Left colon (tissue), 2 donors: ENCODE measurements around the gene PTPRC. TPM values are rescaled to one million over a fixed set of nuclear protein-coding genes. Genes with fewer than 3 reads are reported as not detected.
"Not testable (repeated sequence)": the region's sequence is repeated elsewhere in the genome, so short reads cannot be mapped to it uniquely, and the experiment has no call there.

Source experiments
- ATAC-seq: fragments of 200-7000 bp; cut with Tn5 transposase; one replicate; pipeline ENCODE4 v1.9.1; 2020; ENCODE audit warnings: mild to moderate bottlenecking, moderate library complexity
- DNase-seq, 2 donors: peaks; one replicate each; pipeline ENCODE4 v3.0.0-alpha.2; 2020
- intact Hi-C, 2 donors: fragments of 100-400 bp; cut with DNase I in 1 of 2; cut with micrococcal nuclease in 1 of 2; formaldehyde crosslinking; loops; one replicate each; pipeline versions ENCODE4 v1.11.2 to v1.14.0; 2022; cut with DNase I, micrococcal nuclease
- long read RNA-seq: library from polyadenylated mRNA; unstranded; transcript quantifications from one replicate; pipeline ENCODE4 v2.0.0, GENCODE V29; 2021
- total RNA-seq, 2 donors: library from RNA; stranded (reverse); fragmentation: NEBNext Ultra II Directional; extraction: Animal tissue kit (Norgen Biotek cat#: 25700); gene quantifications; one replicate each; pipeline ENCODE4 v1.2.1, GENCODE V29; 2021
- donor health status: DM: no; HTN: no; CAD: no.
- donor health status: DM: yes; HTN: yes; CAD: no.

The PTPRC gene, protein sequence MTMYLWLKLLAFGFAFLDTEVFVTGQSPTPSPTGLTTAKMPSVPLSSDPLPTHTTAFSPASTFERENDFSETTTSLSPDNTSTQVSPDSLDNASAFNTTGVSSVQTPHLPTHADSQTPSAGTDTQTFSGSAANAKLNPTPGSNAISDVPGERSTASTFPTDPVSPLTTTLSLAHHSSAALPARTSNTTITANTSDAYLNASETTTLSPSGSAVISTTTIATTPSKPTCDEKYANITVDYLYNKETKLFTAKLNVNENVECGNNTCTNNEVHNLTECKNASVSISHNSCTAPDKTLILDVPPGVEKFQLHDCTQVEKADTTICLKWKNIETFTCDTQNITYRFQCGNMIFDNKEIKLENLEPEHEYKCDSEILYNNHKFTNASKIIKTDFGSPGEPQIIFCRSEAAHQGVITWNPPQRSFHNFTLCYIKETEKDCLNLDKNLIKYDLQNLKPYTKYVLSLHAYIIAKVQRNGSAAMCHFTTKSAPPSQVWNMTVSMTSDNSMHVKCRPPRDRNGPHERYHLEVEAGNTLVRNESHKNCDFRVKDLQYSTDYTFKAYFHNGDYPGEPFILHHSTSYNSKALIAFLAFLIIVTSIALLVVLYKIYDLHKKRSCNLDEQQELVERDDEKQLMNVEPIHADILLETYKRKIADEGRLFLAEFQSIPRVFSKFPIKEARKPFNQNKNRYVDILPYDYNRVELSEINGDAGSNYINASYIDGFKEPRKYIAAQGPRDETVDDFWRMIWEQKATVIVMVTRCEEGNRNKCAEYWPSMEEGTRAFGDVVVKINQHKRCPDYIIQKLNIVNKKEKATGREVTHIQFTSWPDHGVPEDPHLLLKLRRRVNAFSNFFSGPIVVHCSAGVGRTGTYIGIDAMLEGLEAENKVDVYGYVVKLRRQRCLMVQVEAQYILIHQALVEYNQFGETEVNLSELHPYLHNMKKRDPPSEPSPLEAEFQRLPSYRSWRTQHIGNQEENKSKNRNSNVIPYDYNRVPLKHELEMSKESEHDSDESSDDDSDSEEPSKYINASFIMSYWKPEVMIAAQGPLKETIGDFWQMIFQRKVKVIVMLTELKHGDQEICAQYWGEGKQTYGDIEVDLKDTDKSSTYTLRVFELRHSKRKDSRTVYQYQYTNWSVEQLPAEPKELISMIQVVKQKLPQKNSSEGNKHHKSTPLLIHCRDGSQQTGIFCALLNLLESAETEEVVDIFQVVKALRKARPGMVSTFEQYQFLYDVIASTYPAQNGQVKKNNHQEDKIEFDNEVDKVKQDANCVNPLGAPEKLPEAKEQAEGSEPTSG (N-terminal part only)
- 10 to 100 TPM in 1 of 2 donors, 1 to 10 TPM in 1; 6.3 to 22.4 TPM for total RNA-seq
- long read RNA-seq, full-length matches to known transcripts = 1 of 9 reads
- long read RNA-seq, partial matches to known transcripts = 6 of 9 reads
- long read RNA-seq, other reads (novel, unspliced or antisense) = 2 of 9 reads

DNA sequence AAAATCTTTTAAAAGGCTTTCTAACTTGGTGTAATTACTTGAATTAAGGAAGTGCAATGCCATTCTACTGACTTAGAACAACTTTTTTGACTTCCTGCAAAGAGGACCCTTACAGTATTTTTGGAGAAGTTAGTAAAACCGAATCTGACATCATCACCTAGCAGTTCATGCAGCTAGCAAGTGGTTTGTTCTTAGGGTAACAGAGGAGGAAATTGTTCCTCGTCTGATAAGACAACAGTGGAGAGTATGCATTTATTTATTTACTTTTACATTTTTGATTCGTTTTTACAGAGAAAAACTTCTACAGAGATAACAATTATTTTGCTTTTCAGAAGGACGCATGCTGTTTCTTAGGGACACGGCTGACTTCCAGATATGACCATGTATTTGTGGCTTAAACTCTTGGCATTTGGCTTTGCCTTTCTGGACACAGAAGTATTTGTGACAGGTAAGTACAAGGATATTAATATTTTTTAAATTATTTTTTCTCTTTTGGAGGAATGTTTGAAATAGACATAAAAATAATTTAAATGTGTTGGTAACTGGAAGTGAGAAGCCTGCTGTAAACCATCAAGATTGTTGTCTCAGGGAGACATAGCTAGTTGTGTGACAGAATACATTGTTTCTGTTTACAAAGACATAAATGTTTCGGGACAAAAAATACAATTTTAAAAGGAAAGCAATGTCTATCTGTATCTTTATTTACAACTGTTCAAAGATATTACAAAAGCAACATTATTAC is at the start of gene PTPRC:
Gene PTPRC (plus strand): TSS at position 147 of the 742 bp plus-strand sequence. CDS start 229 bp downstream, at position 376.
- ATAC-seq = peak; percentile 36
- intact Hi-C loops = no loop called here

DNA sequence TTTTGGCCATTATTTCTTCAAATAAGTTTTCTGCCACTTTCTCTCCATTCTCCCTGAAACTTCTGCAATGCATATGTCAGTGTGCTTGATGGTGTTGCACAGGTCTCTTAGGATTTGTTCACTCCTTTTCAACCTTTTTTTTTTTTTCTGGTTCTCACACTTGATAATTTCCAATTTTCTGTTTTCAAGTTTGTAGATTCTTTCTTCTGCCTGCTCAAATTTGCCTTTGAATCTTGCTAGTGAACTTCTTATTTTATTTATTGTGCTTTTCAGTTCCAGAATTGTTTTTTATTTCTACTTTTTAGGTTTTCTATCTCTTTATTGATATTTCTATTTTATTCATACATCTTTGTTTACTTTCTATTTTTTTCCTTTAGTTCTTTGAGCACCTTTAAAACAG is 48.4 kb upstream of the PTPRC start:
- ATAC-seq (no peak), DNase-seq (no peak)
- intact Hi-C loops = no loop called here

More for the DNA sequence above, at the start of gene PTPRC:
- DNase-seq = no peak

DNA sequence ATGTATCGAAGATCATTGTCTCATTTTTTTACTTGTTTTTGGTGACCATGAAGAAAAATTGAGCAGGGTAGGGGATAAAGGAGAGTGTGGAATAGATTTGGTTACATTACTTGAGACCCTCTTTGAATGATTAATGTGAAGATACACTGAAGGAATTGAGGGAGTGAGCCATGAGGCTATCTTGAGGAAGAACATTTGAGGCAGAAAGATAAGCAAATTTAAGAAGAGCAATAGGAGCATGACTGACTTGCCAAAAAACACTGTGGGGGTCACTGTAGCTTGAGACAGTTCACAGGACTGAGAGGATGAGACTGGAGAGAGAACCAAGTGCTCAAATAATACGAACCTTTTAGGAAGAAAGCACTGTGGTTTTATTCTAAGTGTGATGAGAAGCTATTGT is 43.1 kb upstream of the PTPRC start:
- intact Hi-C loops = no loop called here
- no peak for ATAC-seq

DNA sequence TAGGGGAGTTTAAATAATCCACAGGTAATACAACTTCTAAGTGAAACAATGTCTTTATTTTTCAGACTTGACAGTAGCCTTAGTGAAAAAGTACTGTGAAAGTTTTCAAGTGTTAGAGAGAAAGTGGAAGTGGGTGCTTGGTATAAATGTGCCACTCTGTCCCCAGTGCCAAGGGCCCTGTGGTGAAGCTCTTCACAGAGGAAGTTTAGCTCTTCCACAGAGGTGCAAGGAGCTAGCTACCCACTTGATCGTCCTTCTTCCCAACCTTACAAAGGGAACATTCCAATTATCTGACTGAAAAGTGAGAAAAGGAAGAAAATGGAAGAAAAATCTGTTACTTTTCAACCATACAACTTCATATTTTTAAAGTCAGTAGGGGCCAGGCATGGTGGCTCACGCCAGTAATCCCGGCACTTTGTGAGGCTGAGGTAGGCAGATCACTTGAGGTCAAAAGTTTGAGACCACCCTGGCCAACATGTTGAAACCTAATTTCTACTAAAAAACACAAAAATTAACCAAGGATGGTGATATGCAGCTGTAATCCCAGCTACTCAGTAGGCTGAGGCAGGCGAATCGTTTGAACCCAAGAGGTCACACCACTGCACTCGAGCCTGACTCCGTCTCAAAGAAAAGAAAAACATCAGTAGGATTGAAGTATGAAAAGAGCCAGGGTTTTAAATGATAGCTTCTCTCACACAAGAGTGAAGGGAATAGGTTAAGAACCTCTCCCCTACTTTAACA is 41.0 kb upstream of the PTPRC start:
- intact Hi-C loops = no loop called here
- ATAC-seq (no peak), DNase-seq (no peak)

More for the DNA sequence above, 43.1 kb upstream of the PTPRC start:
- no peak for DNase-seq

DNA sequence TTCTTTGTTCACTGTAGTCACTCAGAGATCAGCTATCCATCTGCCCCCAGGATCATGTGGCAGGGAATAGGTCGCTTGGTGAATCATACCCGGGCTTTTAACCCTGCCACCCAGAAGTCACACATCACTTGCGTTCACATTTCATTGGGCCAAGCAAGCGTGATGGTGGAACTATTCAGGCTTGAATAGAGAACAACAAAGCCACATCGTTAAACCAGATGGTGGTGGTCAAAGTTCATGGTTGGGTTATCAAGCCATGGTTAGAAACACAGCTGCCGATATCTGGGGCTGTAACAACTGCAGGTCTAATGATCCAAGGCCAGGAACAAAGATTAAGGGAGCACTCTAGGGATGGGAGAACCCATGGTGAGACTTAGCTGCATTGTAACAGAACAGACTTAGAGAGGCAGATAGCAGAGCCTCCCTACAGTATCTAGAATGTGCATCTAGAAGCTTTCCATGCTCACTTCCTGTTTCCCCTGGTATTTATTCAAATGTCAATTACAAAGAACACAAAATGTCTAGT is 40.0 kb upstream of the PTPRC start:
- DNase-seq (no peak), ATAC-seq (no peak)
- intact Hi-C loops = no loop called here

DNA sequence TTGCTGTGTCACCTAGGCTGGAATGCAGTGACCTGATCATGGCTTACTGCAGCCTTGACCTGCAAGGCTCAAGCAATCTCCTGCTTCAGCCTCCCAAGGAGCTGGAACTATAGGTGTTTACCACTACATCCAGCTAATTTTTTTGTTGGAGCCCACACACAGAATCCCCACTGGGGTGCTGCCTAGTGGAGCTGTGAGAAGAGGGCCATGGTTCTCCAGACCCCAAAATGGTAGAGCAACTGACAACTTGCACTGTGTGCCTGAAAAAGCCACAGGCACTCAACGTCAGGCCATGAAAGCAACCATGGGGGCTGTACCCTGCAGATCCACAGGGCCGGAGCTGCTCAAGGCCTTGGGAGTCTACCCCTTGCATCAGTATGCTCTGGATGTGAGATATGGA is 39.1 kb upstream of the PTPRC start:
- DNase-seq (no peak), ATAC-seq (no peak)
- intact Hi-C loops = no loop called here

DNA sequence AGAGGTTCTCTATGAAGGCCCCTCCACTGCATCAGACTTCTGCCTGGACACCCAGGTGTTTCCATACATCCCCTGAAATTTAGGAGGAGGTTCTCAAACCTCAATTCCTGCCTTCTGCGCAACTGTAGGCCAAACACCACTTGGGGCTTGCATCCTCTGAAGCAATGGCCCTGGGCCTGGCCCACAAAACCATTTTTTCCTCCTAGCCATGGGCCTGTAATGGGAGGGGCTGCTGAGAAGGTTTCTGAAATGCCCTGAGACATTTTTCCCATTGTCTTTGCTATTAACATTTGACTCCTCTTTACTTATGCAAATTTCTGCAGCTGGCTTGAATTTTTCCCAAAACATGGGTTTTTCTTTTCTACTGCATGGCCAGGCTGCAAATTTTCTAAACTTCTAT is 37.9 kb upstream of the PTPRC start:
- DNase-seq = no peak
- ATAC-seq = no peak
- intact Hi-C loops = no loop called here

DNA sequence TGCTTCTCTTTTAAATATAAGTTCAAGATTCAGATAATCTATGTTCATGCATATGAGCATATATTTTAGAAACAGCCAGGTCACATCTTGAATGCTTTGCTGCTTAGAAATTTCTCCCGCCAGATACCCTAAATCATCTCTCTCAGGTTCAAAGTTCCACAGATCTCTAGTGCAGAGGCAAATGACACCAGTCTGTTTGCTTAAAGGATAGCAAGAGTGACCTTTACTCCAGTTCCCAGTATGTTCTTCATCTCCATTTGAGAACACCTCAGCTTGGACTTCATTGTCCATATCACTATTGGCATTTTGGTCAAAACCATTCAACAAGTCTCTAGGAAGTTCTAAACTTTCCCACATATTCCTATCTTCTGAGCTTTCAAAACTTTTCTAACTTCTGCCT is 37.5 kb upstream of the PTPRC start:
- DNase-seq, intact Hi-C loops, ATAC-seq: not testable (repeated sequence)

DNA sequence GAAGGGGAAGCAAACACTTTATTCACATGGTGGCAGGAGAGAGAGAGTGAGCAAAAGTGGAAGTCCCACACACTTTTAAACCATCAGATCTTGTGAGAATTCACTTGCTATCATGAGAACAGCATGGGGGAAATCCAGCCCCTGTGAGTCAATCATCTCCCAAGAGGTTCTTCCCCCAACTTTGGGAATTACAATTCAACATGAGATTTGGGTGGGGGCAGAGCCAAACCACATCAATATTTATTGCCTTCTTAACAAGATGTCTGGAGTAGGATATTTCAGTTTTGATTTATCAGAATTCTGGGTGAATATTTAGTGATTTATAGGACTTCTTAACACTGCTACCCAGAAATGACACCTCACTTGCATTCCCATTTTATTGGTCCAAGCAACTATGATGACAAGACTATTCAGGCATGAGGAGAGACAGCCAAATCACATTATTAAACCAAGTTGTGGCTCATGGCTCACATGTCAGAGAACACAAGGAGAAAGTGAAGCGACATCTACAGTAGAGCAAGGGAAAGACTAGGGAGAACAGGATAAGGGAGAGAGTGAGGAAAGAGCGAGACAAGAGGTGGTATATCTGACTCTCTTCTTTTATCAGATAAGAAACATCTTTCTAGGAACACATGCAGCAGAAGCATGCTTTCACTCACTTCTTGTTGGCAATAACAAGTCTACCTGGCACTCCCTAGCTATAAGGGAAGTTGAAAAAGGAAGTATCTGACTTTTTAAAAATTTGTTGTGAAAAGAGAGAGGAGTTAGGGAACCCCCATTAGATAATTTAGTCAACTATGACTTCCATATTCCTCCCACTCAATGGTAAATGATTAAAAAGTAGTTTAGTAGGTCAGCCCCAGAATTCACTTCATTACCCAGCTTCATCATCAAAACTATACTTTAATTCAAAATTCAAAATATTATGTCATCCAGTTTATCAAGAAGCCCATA is 36.6 kb upstream of the PTPRC start:
- ATAC-seq (no peak), DNase-seq (no peak)
- intact Hi-C loops = no loop called here

DNA sequence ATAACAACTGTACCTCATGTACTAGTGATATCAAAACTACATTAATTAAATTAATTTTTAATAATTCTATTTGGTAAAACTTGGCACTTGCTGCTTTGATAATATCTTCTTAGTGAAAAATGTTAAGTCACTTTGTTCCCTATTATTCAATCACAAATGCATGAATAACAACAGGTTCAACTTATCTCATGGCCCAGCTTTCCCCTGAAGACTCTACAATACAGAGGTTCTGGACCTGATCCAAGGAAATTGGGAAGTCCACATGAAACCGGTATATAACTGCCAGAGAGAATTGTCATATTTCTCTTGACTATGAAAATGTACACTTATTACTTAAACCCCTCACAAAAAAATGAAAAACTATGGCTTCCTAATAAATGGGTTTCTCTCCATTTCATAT is 33.9 kb upstream of the PTPRC start:
- no peak for DNase-seq
- ATAC-seq = no peak
- intact Hi-C loops = no loop called here

DNA sequence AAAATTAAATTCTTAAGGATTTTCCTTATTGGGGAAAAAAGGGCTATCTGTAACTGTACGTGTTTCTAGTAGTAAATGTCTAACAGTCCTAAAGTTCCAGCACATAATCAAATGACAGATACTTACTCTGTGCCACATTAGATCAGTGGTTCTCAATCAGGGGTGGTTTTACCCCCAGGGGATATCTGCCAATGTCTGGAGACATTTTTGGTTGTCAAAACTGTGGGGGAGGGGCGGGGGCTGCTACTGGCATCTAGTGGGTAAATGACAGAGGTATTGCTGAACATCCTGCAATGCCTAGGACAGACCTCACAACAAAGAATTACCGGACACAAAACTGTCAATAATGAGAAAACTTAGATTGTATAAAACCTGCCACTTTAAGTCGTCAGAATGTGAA is 33.4 kb upstream of the PTPRC start:
- no peak for ATAC-seq
- intact Hi-C loops = no loop called here
- no peak for DNase-seq

DNA sequence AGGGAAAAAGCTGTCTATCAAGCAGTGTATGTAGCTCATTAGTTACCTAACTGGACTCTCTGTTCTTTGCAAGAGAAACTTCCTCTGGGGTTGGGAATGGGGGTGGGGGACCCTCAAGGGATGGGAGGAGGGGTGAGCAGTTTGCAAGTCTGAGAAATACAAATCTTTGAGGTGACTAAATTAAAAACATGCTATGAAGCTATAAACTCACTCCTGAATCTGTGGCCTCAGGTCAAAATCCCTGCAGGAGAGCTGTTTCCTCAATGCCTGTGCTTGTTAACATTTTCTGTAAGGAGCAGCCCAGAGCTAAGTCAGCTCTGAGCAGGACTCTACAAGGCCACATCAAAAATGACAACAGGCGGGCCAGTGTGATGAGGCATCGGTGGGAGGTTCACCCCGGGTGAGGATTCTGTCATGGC is 32.8 kb upstream of the PTPRC start:
- no peak for DNase-seq
- intact Hi-C loops = no loop called here
- no peak for ATAC-seq

DNA sequence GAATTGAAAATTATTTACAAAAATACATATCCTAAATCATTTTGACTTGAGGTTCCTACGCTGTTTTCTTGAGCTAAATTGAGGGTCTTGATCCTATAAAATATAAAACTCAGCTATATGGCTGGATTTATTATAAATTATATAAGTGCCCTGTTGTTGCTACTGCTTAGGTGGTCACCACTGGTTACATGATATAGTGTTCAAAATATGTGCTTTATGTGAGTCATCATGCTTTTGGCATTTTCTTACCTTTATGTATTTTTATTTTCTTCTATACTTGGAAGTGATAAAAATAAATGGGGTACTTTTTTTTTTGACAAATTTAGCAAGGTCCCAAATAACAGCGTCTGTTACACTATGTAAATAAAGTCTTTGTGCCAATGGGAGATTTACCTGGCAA is 31.1 kb upstream of the PTPRC start:
- ATAC-seq = no peak
- intact Hi-C loops = no loop called here
- no peak for DNase-seq

DNA sequence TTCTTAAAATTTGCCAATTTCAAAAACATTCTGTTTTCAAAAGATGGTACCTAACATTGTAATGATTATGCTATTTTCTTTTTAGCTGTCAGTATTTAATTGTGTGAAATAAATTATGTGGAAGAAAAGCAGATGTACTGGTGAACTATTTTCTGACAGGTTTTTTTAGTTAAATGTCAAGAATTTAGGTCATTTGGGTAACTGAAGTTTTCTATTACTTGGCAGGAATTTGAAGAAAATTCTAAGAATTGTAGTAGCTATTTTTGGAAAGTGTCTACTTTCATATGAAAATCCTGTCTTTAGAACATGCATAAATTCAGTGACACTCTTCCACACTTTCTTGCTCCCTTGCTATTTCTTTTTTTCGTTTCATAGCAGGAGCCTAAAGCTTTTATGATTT is 28.5 kb upstream of the PTPRC start:
- DNase-seq (no peak), ATAC-seq (no peak)
- intact Hi-C loops = no loop called here

DNA sequence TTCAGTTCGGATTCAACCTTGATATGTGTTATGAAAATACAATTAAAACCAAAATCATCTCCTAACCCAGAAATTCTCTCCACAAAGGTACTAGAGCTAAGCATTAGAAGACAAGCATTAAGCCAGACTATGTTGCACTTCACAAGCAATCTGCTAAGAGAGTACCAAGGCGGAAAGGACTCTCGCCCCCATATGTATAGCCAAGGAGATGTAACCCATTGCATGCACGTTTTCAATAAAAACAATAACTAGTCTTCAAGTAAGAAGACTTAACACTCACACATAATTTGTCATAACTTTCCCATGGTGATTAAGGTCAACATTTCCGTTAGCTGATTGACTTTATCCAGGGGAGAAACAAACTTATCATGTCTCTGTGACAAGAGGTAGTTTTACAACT is 27.6 kb upstream of the PTPRC start:
- intact Hi-C loops = no loop called here
- ATAC-seq (no peak), DNase-seq (no peak)

DNA sequence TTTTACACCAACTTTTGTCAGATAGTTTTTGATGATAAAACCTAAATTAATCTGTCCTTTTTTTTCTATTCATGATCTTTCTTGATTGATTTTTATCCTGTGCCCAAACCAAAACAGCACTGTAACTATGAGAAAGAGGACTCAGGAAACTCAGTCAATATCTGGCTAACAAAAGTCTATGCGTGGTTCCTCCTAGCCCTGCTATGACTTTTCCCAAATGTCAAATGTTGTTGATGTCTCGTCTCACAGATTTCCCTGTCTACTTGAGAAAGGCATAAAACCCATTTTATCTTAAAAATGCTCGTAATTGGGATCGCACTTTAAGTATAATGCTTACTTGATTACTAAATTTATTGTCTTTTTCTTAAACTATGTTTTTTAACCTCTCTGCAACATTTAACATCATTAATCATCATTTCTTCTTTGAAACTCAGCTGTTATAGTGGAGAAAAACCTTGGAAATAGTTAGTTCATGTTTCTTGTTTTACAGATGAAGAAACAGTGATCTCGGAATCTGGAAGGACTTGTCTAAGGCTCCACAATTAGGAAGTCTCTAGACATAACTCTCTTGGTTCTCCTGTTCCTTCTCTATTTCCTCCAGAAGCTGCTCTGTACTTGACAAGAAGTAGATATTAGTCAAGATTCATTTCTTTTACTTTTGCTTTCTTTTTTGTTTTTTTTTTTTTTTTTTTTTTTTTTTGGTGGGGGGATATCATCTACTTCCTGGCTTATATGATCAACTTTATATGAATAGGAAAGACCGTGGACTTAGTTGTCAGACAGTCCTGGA is 26.2 kb upstream of the PTPRC start:
- intact Hi-C loops = no loop called here
- DNase-seq (no peak), ATAC-seq (no peak)
